Measurements from ENCODE around the gene MIER2.
A peak's percentile ranks its signal among the peaks of the same experiment; 100 is the strongest.
"Not testable (repeated sequence)": the region's sequence is repeated elsewhere in the genome, so short reads cannot be mapped to it uniquely, and the experiment has no call there.

The MIER2 gene, protein sequence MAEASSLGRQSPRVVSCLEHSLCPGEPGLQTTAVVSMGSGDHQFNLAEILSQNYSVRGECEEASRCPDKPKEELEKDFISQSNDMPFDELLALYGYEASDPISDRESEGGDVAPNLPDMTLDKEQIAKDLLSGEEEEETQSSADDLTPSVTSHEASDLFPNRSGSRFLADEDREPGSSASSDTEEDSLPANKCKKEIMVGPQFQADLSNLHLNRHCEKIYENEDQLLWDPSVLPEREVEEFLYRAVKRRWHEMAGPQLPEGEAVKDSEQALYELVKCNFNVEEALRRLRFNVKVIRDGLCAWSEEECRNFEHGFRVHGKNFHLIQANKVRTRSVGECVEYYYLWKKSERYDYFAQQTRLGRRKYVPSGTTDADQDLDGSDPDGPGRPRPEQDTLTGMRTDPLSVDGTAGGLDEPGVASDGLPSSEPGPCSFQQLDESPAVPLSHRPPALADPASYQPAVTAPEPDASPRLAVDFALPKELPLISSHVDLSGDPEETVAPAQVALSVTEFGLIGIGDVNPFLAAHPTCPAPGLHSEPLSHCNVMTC

DNA sequence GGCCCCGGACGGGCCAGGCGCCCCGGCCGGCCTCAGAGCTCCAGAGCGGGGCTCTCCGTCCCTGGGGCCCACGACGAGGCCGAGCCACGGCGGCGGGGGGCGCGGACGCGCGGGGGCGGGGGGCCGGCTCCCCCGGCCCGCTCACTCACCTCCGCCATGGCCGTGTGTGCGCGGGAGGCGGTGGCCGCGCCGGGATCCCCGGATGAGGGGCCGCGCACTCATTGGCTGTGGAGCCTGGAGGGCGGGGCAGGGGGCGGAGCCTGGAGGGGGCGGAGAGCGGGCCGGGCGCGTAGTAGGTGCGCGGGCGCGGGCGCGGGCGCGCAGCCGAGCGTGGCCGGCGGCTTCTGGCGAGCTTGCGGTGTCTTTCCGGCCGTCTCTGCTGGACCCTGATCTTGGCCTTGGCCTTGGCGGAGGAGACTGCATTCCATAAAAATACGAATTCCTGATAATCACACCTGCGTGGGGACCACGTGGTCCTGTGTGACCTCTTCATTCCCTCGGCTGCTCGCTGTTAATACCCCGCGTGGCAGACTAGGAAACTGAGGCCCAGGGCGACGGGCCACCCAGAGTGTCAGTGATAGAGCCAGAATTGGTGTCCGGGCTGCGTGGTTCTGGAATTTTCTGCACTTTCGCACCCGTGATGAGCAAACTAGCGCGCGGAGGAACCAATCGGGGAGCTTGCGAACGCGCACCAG is at the start of gene MIER2:
TSS of gene MIER2 (minus strand) at position 172 of the 695 bp plus-strand sequence. CDS start at position 158, 14 bp downstream.
- peak; percentile 89 for DNase-seq

DNA sequence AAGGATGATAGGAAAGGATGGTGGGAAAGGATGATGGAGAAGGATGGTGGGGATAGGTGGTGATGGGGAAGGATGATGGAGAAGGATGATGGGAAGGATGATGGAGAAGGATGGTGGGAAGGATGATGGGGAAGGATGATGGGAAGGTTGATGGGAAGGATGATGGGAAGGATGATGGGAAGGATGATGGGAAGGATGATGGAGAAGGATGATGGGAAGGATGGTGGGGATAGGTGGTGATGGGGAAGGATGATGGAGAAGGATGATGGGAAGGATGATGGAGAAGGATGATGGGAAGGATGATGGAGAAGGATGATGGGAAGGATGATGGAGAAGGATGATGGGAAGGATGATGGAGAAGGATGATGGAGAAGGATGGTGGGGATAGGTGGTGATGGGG is 49.0 kb upstream of the MIER2 start:
- not testable (repeated sequence) for DNase-seq

DNA sequence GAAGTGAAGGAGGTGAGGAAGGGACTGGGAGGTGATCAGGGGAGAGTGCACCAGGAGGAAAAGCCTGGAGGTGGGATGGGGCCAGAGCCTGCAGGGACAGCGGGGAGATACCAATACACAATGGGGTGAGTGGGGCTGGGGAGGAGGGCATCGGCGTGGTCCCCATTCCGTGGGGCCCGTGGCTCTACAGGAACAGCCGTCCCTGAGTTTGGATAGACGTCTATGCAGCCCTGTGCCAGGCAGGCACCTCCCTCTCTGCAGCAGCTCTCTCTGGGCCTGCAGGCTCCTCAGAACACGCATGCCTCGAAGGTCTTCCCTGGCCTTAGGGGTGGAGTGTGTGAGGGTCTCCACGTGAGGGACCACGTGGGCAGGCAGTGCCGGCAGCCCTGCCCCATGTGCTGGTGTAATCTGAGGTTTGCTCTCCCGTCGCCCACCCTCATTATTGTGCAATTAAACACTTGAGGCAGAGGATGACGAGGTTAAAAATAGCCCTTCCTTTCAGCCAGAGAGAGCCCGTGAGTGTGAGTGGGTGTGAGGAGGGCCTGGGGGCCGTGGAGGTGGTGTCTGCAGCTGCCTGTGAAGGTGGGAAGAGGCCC is 47.9 kb upstream of the MIER2 start:
- DNase-seq = no peak

DNA sequence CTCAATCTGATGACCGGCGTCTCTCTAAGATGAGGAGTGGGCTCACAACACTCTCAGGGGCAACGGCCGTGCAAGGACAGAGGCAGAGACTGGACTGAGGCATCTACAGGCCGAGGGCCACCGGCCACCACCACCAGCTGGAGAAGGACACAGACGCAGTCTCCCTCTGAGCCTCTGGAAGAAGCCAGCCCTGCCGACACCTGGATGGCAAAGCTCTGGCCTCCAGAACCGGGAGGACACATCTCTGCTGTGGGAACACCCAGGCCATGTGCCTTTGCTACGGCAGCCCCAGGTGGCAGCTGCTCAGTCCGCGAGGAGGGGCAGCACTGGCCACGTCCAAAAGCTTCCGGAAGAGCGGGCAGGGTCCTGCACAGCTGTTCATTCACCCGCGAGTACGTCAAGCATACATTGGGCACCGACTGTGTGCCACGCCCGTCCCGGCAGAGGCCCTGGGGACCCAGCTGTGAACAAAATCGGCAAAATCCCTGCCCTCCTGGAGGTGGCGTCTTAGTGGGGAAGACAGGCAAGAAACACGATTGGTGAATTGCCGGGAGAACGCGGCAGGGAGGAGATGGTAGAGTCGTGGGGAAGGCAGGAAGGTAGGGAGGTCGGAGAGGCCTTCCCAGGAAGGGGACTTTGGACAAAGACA is 47.3 kb upstream of the MIER2 start:
- no peak for DNase-seq

DNA sequence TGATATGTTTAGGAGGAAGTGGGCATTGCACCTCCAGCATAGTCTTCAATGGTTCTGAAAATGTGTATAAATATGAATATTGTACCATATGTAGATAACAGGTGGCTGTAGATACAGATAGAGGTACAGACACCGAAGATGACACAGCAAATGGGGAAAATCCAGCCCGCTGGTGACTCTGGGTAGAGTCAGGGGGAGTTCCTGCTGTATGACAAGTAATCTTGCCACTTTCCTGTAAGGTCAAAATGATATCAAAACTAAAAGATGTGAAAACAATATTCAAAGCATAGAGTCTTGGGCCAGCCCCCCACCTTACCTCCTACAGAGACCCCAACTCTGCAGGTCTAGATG is 46.6 kb upstream of the MIER2 start:
- DNase-seq = no peak

DNA sequence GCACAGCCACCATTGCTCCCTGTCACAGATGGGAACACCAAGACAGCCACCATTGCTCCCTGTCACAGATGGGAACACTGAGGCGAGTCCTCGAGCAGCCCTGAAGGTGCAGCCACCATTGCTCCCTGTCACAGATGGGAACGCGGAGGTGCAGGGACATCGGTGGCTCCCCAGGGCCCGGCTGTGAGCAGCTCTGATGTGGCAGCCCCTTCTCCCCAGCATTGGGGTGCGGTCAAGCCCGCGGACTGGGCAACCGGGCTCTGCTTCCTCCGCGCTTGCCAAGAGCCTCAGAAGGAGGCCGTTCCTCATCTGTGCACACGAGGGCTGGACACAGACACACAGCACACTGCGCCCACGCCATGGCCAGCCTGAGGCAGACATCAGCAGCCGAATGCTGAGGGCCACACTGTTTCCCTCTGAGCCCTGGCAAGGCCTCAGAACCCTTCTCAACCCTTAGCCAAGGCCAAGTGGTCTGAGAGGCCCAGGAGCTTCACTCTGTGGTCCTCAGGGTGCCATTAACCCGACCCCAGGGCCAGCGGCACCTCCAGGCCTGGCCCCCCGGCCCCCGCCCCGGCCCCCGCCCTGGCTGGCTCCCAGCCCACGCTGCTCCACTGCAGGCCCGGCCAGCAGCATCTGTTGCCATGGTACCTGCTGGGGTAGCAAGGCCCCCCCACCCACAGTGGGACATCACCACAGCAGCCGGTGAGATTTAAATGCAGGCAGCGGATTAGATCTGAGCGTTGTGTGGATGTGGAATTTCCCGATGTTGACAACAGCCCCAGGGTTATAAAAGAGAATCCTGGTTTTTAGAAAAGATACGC is 46.0 kb upstream of the MIER2 start:
- DNase-seq = no peak

DNA sequence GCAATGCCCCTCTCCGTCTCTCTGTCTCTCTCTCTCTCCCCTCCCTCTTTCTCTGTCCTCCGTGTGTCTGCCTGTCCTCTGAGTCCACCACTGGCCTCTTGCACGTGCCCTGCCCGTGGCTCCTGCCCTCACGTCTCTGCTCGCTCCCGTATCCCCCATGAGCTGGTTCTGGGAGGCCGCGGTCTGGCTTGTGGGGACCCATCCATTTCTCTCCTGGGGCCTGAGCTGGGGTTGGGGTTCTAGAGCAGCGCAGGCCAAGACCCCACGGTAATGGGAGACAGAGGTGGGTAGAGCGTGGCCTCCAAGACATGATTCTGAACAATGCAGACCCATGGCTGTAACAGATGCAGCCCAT is 45.3 kb upstream of the MIER2 start:
- DNase-seq = no peak

DNA sequence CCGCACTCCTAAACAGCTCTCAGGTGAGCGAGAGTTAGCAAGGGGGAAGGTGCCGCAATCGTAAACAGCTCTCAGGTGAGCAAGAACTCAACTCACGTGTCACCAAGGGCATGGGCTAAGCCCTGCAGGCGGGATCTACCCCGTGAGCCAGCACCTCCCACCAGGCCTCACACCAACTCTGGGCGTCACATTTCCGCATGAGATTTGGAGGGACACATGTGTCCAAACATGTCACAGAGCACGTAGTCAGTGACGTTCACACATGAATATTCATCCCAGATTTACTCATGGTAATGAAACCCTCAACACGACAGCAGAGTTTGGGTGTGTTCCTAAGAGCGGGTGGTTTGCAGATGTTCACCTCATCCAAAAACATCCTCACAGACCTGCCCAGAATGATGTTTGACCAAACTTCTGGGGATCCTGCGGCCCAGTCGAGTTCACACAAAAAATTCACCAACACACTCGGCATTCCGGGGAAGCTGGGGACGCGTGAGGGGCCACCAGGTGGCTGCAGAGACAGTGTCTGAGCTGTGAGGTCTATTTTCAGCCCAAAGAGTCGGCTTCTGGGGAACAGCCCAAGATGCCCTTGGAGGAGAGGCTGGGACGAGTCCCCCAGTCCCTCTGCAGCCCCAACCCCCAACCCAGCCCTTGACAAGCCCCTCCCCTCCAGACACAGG is 44.8 kb upstream of the MIER2 start:
- no peak for DNase-seq

DNA sequence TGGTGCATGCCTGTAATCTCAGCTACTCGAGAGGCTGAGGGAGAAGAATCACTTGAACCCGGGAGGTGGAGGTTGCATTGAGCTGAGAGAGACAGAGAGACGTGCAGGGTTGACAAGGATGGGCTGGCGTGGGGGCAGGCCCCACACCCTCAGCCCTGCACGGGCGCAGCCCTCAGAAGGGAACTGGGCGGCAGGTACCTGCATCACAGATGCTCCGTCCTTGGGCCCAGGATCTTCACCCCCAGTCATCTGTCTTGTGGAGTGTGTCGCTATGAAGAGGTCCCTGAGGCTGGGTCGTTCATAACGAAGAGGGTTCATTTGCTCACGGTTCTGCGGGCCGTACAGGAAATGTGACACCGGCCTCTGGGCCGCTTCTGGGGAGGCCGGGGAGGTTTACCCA is 44.1 kb upstream of the MIER2 start:
- DNase-seq = no peak

DNA sequence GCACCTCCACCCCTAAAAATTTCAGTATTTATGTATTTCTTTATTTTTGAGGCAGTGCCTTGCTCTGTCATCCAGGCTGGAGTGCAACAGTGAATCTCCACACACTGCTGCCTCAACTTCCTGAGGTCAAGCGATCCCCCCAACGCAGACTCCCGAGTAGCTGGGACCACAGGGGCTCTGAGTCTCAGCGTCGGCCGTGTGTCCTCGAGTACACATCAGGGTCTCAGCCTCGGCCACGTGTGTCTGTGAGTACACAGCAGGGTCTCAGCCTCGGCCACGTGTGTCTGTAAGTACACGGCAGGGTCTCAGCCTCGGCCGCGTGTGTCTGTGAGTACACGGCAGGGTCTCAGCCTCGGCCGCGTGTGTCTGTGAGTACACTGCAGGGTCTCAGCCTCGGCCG is 43.2 kb upstream of the MIER2 start:
- no peak for DNase-seq

DNA sequence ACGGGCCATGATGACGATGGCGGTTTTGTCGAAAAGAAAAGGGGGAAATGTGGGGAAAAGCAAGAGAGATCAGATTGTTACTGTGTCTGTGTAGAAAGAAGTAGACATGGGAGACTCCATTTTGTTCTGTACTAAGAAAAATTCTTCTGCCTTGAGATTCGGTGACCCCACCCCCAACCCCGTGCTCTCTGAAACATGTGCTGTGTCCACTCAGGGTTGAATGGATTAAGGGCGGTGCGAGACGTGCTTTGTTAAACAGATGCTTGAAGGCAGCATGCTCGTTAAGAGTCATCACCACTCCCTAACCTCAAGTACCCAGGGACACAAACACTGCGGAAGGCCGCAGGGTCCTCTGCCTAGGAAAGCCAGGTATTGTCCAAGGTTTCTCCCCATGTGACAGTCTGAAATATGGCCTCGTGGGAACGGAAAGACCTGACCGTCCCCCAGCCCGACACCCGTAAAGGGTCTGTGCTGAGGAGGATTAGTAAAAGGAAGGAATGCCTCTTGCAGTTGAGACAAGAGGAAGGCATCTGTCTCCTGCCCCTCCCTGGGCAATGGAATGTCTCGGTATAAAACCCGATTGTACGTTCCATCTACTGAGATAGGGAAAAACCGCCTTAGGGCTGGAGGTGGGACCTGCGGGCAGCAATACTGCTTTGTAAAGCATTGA is 42.2 kb upstream of the MIER2 start:
- DNase-seq = not testable (repeated sequence)

DNA sequence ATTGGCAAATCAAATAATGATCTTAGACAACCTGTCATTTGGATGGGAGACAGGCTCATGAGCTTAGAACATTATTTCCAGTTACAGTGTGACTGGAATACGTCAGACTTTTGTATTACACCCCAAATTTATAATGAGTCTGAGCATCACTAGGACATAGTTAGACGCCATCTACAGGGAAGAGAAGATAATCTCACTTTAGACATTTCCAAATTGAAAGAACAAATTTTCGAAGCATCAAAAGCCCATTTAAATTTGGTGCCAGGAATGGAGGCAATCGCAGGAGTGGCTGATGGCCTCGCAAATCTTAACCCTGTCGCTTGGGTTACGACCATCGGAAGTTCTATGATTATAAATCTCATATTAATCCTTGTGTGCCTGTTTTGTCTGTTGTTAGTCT is 41.6 kb upstream of the MIER2 start:
- DNase-seq = not testable (repeated sequence)

DNA sequence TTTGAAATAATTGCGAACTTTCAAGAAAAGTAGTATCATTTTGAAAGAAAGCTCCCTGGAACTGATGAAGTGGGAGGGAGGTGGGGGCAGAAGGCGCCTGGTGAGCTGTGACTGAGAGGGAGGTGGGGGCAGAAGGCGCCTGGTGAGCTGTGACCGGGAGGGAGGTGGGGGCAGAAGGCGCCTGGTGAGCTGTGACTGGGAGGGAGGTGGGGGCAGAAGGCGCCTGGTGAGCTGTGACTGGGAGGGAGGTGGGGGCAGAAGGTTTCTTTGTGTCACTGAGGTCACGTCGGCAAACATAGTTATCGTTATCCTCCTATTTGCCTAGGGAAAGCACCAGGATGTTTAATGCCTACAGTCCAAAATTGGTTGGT is 40.2 kb upstream of the MIER2 start:
- no peak for DNase-seq

DNA sequence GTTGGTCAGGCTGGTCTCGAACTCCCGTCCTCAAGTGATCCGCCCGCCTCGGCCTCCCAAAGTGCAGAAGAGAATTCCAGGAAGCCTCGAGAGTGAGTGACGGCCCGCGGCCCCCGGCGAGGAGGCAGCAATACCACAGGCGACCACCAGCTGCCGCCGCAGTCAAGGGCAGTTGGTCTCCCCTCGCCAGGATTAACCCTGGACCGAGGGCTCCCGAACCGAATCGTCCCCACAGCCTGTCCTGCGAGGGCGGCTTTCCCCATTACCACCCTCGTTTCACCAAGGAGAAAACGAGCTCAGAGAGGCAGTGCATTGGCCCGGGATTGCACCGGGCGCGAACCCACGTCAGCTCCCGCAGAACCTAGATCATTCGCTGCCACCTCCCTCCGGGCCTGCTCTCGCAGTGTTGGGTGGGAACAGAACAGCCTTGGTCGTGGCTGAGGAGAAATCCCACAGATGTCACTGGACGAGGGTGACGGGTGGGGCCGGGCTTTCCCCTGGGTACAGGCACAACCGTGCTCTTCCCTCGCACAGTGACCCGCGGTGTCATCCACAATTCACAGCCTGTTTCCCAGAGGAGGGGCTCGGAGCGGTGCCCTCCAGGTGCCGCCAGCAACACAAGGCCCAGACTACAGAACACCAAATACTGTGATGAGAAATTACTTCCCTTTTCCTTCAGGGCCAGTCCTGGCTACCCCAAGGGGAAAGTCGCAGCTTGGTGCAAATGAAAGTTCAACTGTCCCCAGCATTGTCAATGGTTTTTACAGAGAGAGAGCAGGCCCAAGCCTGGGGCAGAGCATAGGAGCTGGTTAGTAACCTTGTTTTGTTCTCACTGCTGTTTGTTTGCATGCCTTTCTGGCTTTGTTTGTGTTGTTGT is 39.6 kb upstream of the MIER2 start:
- DNase-seq = no peak

DNA sequence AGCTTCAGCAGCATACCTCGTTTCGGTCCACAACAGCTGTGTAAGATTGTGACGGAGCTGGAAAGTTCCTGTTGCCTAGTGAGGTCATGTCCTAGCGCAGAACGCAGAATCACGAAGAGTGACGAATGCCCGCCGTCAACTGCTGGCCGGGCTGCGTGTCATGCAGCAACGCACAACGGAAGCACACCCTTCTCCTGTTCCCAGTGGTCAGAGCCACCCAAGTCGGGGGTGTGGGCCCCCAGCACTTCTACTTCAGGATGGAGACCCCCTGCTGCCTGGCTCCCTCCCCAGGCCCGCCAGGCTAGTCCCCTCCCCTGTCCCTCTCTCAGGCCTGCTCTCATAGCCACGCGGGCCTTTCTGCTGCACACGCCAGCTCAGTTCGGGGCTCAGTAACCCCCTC is 38.4 kb upstream of the MIER2 start:
- DNase-seq = no peak

DNA sequence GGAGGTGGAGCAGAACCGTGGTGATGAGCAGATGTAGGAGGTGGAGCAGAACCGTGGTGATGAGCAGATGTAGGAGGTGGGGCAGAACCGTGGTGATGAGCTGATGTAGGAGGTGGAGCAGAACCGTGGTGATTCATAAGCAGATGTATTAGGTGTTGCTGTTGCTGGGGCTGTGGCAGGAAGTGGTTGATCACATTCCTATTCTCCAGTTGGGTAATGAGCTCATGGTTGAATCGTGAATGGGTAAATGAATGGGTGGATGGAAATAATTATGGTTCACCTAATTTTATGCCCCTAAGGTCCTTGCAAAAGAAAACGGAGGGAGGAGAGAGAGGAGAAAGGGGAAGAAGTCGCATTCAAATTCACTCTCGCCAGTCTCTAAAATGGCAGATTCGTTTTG is 38.0 kb upstream of the MIER2 start:
- peak; percentile 53 for DNase-seq

DNA sequence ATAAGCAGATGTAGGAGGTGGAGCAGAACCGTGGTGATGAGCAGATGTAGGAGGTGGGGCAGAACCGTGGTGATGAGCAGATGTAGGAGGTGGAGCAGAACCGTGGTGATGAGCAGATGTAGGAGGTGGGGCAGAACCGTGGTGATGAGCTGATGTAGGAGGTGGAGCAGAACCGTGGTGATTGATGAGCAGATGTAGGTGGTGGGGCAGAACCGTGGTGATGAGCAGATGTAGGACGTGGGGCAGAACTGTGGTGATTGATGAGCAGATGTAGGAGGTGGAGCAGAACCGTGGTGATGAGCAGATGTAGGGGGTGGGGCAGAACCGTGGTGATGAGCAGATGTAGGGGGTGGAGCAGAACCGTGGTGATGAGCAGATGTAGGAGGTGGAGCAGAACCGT is 37.3 kb upstream of the MIER2 start:
- peak; percentile 17 for DNase-seq

DNA sequence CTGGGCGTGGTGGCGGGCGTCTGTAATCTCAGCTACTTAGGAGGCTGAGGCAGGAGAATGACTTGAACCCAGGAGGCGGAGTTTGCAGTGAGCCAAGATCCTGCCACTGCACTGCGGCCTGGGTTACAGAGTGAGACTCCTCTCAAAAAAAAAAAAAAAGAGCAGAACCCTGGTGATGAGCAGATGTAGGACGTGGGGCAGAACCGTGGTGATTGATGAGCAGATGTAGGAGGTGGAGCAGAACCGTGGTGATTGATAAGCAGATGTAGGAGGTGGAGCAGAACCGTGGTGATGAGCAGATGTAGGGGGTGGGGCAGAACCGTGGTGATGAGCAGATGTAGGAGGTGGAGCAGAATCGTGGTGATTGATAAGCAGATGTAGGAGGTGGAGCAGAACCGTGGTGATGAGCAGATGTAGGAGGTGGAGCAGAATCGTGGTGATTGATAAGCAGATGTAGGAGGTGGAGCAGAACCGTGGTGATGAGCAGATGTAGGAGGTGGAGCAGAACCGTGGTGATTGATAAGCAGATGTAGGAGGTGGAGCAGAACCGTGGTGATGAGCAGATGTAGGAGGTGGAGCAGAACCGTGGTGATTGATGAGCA is 36.1 kb upstream of the MIER2 start:
- not testable (repeated sequence) for DNase-seq

DNA sequence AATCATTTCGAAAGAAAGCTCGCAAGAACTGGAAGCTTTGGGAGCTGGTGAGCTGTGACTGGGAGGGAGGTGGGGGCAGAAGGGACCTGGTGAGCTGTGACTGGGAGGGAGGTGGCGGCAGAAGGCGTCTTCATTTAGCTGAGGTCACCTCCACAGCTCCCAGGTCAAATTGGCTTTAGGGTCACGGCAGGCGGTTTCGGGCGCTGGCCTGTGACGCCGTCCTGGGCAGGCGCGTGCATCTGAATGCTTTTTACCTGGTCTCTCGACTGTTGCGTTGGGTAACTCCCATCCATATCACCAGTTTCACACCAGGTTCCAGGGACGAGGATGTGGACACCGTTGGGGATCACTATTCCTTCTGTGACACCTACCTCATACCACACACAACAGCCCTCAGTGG is 35.2 kb upstream of the MIER2 start:
- no peak for DNase-seq

DNA sequence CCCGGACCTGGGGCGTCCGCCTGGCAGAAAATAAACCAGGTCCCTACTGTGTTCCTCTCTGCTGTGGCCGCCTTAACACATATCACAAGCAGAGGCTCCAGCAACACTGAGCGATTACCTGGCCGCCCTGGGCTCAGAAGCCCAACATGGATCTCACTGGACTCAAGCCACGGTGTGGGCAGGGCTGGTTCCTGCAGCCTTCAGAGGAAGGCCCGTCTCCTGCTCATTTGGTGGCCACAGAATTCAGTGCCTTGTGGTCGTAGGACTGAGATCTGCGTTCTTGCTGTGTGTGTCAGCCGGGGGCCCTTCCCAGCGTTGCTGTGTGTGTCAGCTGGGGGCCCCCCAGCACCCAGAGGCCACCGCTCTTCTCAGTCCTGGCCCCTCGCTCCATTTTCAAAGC is 34.1 kb upstream of the MIER2 start:
- no peak for DNase-seq
